ENCODE measurements around the gene KLF13. TPM values are rescaled to one million over a fixed set of nuclear protein-coding genes. Genes with fewer than 3 reads are reported as not detected.
A peak's percentile ranks its signal among the peaks of the same experiment; 100 is the strongest.

The KLF13 gene
- polyA plus RNA-seq, 1 experiment, result 11.5 TPM

DNA sequence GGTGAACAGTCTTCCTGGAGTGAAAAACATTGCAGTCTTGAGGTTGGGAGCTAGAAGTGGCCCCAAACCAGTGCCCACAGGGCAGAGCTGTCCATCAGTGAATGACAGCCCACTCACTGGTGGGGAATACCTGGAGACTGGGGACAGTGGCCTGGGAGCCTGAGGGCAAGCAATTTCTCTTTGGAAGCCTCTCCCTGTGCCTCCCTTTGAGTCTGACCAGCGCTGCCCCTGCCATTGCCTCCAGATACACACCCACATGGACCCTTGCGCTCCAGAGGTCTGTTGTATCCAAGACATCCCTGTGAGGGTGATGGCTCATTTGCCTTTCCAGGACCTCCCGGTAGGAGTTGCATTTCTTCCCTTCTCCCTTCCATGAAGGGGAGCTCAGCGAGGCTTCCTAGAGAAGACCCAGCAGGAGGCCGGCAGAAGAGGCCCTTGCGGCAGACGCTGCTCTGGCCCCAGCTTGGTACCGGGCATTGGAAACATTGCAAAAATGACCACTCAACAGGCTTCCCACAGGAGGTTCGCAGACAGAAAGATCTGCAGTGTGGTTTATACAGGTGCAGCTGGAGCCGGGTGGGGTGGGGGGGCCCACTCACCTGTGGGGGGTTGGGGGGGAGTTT lies 38.5 kb downstream of the KLF13 start:
- ChIA-PET CTCF (interaction anchor here (0.6 to 8.9 kb wide), 15 partner anchors 8 to 150 kb away, joined by 3 to 62 read pairs (median 4); partner anchors contain the start of gene KLF13), POLR2A (interaction anchor here (1.0 kb wide), 1 partner anchor 73 kb away, joined by 3 read pairs; no protein-coding TSS in a partner anchor)
- Histone ChIP-seq H3K27me3 (ENCODE audit: control insufficient read depth, insufficient read depth, low read length) (no peaks in the 10 kb centered on the region), H3K36me3 (ENCODE audit: control insufficient read depth, insufficient read depth, low read length) (no peaks in the 10 kb centered on the region; the same call in 1 of the 2 replicates), H3K4me3 (ENCODE audit: low read depth, low read length) (no peak overlapping the region)
- TF ChIP-seq, protein P1, sequence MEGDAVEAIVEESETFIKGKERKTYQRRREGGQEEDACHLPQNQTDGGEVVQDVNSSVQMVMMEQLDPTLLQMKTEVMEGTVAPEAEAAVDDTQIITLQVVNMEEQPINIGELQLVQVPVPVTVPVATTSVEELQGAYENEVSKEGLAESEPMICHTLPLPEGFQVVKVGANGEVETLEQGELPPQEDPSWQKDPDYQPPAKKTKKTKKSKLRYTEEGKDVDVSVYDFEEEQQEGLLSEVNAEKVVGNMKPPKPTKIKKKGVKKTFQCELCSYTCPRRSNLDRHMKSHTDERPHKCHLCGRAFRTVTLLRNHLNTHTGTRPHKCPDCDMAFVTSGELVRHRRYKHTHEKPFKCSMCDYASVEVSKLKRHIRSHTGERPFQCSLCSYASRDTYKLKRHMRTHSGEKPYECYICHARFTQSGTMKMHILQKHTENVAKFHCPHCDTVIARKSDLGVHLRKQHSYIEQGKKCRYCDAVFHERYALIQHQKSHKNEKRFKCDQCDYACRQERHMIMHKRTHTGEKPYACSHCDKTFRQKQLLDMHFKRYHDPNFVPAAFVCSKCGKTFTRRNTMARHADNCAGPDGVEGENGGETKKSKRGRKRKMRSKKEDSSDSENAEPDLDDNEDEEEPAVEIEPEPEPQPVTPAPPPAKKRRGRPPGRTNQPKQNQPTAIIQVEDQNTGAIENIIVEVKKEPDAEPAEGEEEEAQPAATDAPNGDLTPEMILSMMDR (IDR thresholded peaks at IDR 0.05; ENCODE audit: insufficient read depth, low read depth, low read length), result no peak
- DNase-seq (ENCODE audit: low read depth), result no peak

GRCh38 chr15:31365655-31366127 lies 39.1 kb downstream of the KLF13 start:
- ChIA-PET POLR2A (interaction anchor here (1.0 kb wide), 1 partner anchor 72 kb away, joined by 3 read pairs; no protein-coding TSS in a partner anchor), CTCF (interaction anchor here (0.8 to 8.9 kb wide), 18 partner anchors 9 to 165 kb away, joined by 3 to 62 read pairs (median 6); partner anchors contain the start of gene KLF13)
- Histone ChIP-seq H3K36me3 (ENCODE audit: control insufficient read depth, insufficient read depth, low read length) (no peaks in the 10 kb centered on the region), H3K27me3 (ENCODE audit: control insufficient read depth, insufficient read depth, low read length) (no peaks in the 10 kb centered on the region), H3K4me3 (ENCODE audit: low read depth, low read length) (no peak overlapping the region)
- TF ChIP-seq, protein P1 (IDR thresholded peaks at IDR 0.05; ENCODE audit: insufficient read depth, low read depth, low read length), result peak; percentile 62
- peak; percentile 37 for DNase-seq (ENCODE audit: low read depth)

DNA sequence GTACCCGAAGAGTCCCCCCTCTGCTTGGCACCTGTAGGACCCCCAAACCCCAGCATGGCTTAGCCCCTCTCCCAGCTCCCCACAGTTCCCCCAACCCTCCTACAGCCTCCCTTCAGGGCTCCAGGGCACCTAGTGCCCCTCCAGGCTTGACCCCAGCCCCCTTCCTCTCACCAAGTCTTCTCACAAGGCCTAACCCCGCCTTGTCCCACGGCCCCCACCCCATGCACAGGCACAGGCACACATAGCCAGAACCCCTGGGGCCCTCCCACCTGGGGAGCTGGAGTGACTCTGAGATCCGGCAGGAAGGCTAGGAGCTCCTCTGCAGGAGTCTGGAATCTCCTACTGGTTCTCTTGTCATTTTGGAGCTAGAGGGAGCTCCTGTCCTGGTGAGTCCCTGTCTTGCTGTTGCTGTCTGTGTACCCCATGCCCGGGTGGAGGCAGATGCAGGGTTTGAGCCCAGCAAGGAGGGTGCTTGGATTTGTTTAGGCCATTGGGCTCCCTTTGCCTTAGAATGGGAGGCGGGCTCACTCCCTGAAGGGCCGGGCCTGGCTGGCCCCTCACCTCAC lies 39.6 kb downstream of the KLF13 start:
- no peak for DNase-seq (ENCODE audit: low read depth)
- TF ChIP-seq, protein P1 (IDR thresholded peaks at IDR 0.05; ENCODE audit: insufficient read depth, low read depth, low read length), result no peak
- ChIA-PET POLR2A (interaction anchor here (1.0 kb wide), 1 partner anchor 72 kb away, joined by 3 read pairs; no protein-coding TSS in a partner anchor), CTCF (interaction anchor here (0.8 to 8.9 kb wide), 17 partner anchors 9 to 166 kb away, joined by 3 to 62 read pairs (median 6); partner anchors contain the start of gene KLF13)
- no peaks in the 10 kb centered on the region for H3K36me3 ChIP-seq (ENCODE audit: control insufficient read depth, insufficient read depth, low read length)
- no peaks in the 10 kb centered on the region for H3K27me3 ChIP-seq (ENCODE audit: control insufficient read depth, insufficient read depth, low read length)
- H3K4me3 ChIP-seq (ENCODE audit: low read depth, low read length), result no peak overlapping the region

DNA sequence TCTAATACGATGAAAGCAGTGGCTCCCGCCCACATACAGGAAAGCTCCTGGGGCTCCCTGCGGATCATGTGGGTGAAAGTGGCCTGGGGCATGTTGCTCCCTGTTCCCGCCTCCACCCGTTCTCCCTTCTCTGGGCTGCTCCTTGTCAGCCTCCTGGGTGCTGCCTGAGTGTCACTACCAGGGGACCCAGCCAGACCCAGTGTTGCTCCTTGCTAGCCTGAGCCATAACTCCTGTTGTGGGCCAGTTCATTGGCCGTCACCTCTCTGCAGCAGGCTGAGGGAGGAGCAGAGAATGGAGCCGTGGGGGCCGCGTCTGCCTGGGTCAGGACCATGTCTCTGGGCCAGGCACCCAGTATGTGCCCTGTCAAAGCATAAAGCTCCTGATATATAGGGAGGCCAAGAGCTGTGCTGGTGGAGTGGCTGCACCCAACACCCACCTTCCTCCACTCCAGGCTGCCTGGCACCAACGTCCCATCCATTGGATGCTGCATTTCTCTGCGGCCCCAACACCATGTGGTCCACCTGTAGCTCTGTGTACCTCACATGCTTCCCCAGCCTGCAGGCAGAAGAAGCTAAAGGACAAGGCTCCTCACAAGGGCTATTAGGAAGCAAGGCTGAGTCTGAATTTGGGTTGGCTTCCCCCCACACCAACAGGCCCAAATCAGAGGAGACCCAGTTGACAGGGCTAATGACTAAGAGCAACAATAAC lies 40.5 kb downstream of the KLF13 start:
- ChIA-PET CTCF (interaction anchor here (1.2 to 8.9 kb wide), 7 partner anchors 9 to 167 kb away, joined by 3 to 62 read pairs (median 13); no protein-coding TSS in a partner anchor), POLR2A (no interaction called here)
- DNase-seq (ENCODE audit: low read depth), result no peak
- Histone ChIP-seq H3K36me3 (ENCODE audit: control insufficient read depth, insufficient read depth, low read length) (no peaks in the 10 kb centered on the region), H3K27me3 (ENCODE audit: control insufficient read depth, insufficient read depth, low read length) (no peaks in the 10 kb centered on the region), H3K4me3 (ENCODE audit: low read depth, low read length) (no peak overlapping the region)
- TF ChIP-seq, protein P1 (IDR thresholded peaks at IDR 0.05; ENCODE audit: insufficient read depth, low read depth, low read length), result no peak

Measured in BJ (cell line).